Measurements from ENCODE around the gene POLR3C. TPM values are rescaled to one million over a fixed set of nuclear protein-coding genes. Genes with fewer than 3 reads are reported as not detected.

Gene POLR3C
- total RNA-seq, 2 experiments from 2014 or later: 59.2 to 62.0 TPM

DNA sequence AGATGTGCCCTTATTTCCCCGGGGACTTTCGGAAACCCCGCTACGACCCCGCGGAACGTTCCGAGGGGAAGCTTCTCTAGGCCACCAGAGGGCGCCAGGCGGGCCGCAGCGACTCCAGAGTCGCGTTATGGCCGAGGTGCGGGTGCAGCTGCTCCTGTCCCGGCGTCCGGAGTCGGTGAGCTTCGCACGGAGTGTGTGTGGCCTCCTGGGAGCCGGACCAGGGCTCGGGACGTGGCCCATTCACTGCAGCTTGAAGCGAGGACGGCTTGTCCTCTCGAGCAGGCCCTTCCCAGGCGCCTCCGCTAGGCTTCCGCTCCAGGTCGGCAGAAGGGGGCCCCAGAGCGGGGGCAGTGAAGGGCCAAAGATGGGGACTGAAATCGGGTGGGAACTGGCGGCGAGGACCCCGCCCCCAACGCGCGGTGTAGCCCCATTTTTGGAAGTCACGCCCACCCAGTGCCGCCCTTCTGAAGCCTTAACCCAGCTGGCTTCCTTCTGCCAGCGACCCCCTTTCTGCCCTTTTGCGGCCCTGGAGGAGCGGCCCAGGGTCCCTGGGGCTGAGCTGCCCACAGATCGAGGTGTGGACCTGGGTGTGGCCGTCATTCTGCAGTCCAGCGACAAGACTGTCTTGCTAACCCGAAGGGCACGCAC lies 21.6 kb downstream of the POLR3C start, which contains the start of gene NUDT17:
Gene NUDT17, plus strand, starts transcription at position 117 of the 648 bp plus-strand sequence. Its CDS starts 11 bp downstream, at position 128.
- DNase-seq: peak; percentile 78
- H3K9me3 Mint-ChIP-seq: no peaks in the 10 kb centered on the region
- H3K4me3 Mint-ChIP-seq: no peak within 1 kb of the TSS
- no peaks in the 10 kb centered on the region for H3K27me3 Mint-ChIP-seq
- peaks cover 16% of the 10 kb centered on the region for H3K4me1 Mint-ChIP-seq
- peak within 1 kb of the TSS; percentile 65 for H3K27ac Mint-ChIP-seq
- no peaks in the 10 kb centered on the region for H3K36me3 Mint-ChIP-seq

- H3K4me3 Mint-ChIP-seq: no peak overlapping the region
- peaks cover 16% of the 10 kb centered on the region for H3K4me1 Mint-ChIP-seq
- peak overlapping the region; percentile 65 for H3K27ac Mint-ChIP-seq
- H3K36me3 Mint-ChIP-seq: peaks cover 3% of the 10 kb centered on the region
- no peaks in the 10 kb centered on the region for H3K9me3 Mint-ChIP-seq
- DNase-seq: peak; percentile 23
- no peaks in the 10 kb centered on the region for H3K27me3 Mint-ChIP-seq
These were observed 22.2 kb downstream of the POLR3C start for GRCh38 chr1:145846201-145846612.

- Mint-ChIP-seq H3K4me3 (no peak overlapping the region), H3K27me3 (no peaks in the 10 kb centered on the region), H3K36me3 (peaks cover 3% of the 10 kb centered on the region), H3K27ac (no peak overlapping the region), H3K9me3 (no peaks in the 10 kb centered on the region), H3K4me1 (peaks cover 16% of the 10 kb centered on the region)
- no peak for DNase-seq
These were observed 23.8 kb downstream of the POLR3C start for GRCh38 chr1:145847827-145848226.

DNA sequence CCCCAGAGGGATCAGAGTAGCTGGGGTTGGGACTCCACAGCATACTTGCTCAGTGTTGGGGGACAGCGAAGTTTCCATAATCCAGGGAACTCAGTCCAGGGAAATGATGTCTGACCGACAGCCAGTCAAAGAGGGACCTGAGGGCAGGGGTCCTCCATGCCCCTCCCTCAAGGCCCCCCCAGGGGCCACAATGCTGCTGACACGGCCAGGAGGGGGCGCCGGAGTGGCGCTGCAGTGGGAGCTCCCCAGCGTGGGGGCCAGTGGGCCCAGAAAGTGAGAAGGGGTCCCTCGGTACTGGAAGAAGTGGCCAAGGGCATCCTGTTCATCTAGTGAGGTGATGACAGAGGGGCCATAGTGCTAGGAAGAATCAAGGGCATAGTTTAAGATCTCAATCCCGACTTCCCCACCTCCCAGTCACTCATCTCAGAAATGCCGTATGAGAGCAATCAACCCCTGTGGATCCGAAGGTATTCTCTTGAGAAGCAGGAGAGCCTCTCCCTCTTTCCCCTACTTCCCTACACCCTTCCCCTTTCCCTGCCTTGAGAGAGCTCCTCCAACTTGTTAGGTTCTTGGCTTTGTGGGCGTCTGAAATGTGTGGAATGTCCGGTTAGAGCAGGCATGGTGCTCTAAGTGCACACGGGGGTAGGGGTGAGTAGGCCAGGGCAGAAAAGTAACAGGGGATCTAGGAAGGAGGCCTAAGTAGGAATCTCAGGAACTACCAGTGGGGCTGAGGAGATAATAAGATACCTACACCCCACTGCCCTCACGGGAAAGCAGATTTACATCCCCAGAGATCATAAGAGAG lies 25.6 kb downstream of the POLR3C start:
- Mint-ChIP-seq H3K27me3 (no peaks in the 10 kb centered on the region), H3K4me1 (peaks cover 16% of the 10 kb centered on the region), H3K4me3 (no peak overlapping the region), H3K36me3 (peaks cover 3% of the 10 kb centered on the region), H3K27ac (no peak overlapping the region), H3K9me3 (no peaks in the 10 kb centered on the region)
- DNase-seq: no peak

DNA sequence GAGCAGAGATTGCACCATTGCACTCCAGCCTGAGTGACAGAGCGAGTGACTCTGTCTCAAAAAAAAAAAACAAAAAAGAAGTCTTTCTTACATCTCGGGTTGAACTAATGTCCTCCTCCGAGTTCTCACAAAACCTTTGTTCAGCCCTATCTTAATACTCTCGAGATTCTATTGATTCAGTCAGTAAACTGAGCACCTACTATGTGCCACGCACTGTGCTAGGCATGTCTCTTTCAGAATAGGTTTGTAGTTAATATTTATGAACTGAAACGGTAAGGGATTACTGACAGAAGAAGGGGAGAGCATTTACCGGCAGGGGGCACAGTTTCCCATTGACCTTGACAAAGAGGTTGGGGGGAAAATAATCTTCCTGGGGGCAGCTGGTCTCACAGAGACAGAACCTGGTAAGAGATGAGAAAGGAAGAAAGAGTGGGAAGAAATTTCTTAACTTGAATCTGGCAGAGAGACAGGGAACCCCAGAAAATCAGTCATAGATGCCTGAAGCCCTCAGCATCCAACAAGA lies 31.5 kb downstream of the POLR3C start:
- Mint-ChIP-seq H3K27ac (no peak overlapping the region), H3K36me3 (peaks cover 8% of the 10 kb centered on the region), H3K4me1 (peaks cover 11% of the 10 kb centered on the region), H3K9me3 (peaks cover 3% of the 10 kb centered on the region), H3K27me3 (no peaks in the 10 kb centered on the region), H3K4me3 (no peak overlapping the region)
- no peak for DNase-seq

DNA sequence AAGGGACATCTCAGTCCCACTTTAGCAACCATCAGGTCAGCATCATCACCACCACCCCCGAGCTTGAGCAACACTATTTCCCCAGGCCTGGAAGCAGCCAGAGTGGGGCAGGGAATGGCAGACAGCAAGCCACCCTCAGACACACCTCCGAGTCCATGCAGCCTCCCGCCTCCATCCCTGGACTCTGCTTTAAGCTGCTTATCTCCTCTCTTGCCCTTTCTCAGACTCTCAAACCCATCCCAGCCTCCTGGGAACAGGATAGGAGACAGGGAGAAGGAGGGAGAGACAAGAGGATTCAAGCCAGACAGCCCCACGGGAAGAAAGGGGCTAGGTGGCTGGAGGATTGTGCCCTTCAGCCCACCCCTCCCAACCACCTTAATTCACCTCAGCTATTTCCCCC lies 33.2 kb downstream of the POLR3C start:
- Mint-ChIP-seq H3K27ac (no peak overlapping the region), H3K9me3 (peaks cover 3% of the 10 kb centered on the region), H3K36me3 (peaks cover 5% of the 10 kb centered on the region), H3K4me3 (no peak overlapping the region), H3K27me3 (no peaks in the 10 kb centered on the region), H3K4me1 (peaks cover 11% of the 10 kb centered on the region)
- no peak for DNase-seq

- DNase-seq: peak; percentile 71
- peak overlapping the region; percentile 90 for H3K4me3 Mint-ChIP-seq
- H3K27me3 Mint-ChIP-seq: no peaks in the 10 kb centered on the region
- peaks cover 3% of the 10 kb centered on the region for H3K9me3 Mint-ChIP-seq
- peaks cover 11% of the 10 kb centered on the region for H3K4me1 Mint-ChIP-seq
- H3K27ac Mint-ChIP-seq: peak overlapping the region; percentile 89
- peaks cover 5% of the 10 kb centered on the region for H3K36me3 Mint-ChIP-seq
These were observed 34.4 kb downstream of the POLR3C start for GRCh38 chr1:145858238-145858900.

DNA sequence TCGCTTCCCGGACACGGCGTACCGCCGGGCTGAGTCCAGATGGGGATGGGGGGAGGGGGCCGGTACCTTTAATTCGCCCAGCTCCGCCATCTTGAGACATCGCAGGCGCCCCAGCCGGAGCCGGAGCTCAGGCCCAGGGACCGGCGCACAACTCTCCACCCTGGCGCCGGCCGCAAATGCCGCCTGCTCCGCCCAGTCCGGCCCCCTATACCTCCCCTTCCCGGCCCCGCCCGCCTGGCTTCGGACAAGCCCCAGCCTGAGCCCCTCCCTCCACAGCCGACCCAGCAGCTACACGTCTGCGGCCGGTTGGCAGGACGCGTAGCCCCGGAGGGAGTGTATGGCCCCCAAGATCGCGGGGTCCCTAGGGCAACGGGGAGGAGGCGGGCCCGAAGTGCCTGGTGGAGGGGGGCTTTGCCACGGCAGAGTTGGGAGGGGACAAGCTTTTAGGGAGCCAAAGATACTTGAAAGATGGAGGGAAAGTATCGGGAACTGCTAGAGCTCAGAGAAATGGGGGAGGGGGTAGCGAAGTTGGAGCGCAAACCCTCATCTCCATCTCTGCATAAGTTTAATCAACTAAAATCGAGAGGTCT lies 35.0 kb downstream of the POLR3C start, which contains the start of gene PIAS3:
Gene PIAS3, minus strand, starts transcription at position 181 of the 590 bp plus-strand sequence. Its CDS starts 91 bp downstream, at position 90.
- Mint-ChIP-seq H3K27me3 (no peaks in the 10 kb centered on the region), H3K9me3 (peaks cover 3% of the 10 kb centered on the region), H3K4me3 (peak within 1 kb of the TSS; percentile 90), H3K4me1 (peaks cover 11% of the 10 kb centered on the region), H3K36me3 (peaks cover 5% of the 10 kb centered on the region), H3K27ac (peak within 1 kb of the TSS; percentile 89)
- peak; percentile 92 for DNase-seq

- H3K36me3 Mint-ChIP-seq: peaks cover 5% of the 10 kb centered on the region
- peak overlapping the region; percentile 90 for H3K4me3 Mint-ChIP-seq
- H3K9me3 Mint-ChIP-seq: peaks cover 3% of the 10 kb centered on the region
These were observed 35.6 kb downstream of the POLR3C start for GRCh38 chr1:145859491-145860023.

GRCh38 chr1:145863282-145864018 lies 39.5 kb downstream of the POLR3C start:
- peaks cover 4% of the 10 kb centered on the region for H3K4me1 Mint-ChIP-seq
- H3K27ac Mint-ChIP-seq: no peak overlapping the region
- DNase-seq: no peak
- peaks cover 3% of the 10 kb centered on the region for H3K27me3 Mint-ChIP-seq
- no peak overlapping the region for H3K4me3 Mint-ChIP-seq
- no peaks in the 10 kb centered on the region for H3K36me3 Mint-ChIP-seq
- no peaks in the 10 kb centered on the region for H3K9me3 Mint-ChIP-seq

More at GRCh38 chr1:145859491-145860023, 35.6 kb downstream of the POLR3C start:
- no peaks in the 10 kb centered on the region for H3K27me3 Mint-ChIP-seq
- H3K4me1 Mint-ChIP-seq: peaks cover 11% of the 10 kb centered on the region
- peak overlapping the region; percentile 89 for H3K27ac Mint-ChIP-seq
- DNase-seq: peak; percentile 85

- Mint-ChIP-seq H3K4me1 (peaks cover 10% of the 10 kb centered on the region), H3K27ac (no peak overlapping the region), H3K9me3 (no peaks in the 10 kb centered on the region), H3K4me3 (no peak overlapping the region), H3K27me3 (peaks cover 3% of the 10 kb centered on the region), H3K36me3 (no peaks in the 10 kb centered on the region)
- DNase-seq: no peak
These were observed 44.2 kb downstream of the POLR3C start for GRCh38 chr1:145868232-145868631.

GRCh38 chr1:145871994-145872924 lies 48.3 kb downstream of the POLR3C start:
- H3K36me3 Mint-ChIP-seq: no peaks in the 10 kb centered on the region

GRCh38 chr1:145874646-145875045 lies 50.6 kb downstream of the POLR3C start:
- no peaks in the 10 kb centered on the region for H3K36me3 Mint-ChIP-seq

More at GRCh38 chr1:145871994-145872924, 48.3 kb downstream of the POLR3C start:
- peaks cover 10% of the 10 kb centered on the region for H3K4me1 Mint-ChIP-seq
- H3K27ac Mint-ChIP-seq: peak overlapping the region; percentile 39
- DNase-seq: peak; percentile 43
- peak overlapping the region; percentile 75 for H3K4me3 Mint-ChIP-seq
- no peaks in the 10 kb centered on the region for H3K9me3 Mint-ChIP-seq
- peaks cover 3% of the 10 kb centered on the region for H3K27me3 Mint-ChIP-seq

More at GRCh38 chr1:145874646-145875045, 50.6 kb downstream of the POLR3C start:
- Mint-ChIP-seq H3K4me1 (peaks cover 10% of the 10 kb centered on the region), H3K4me3 (no peak overlapping the region), H3K27ac (no peak overlapping the region), H3K9me3 (no peaks in the 10 kb centered on the region), H3K27me3 (peaks cover 3% of the 10 kb centered on the region)
- no peak for DNase-seq
